Activated naive CD8-positive, alpha-beta T cell treated with anti-CD3 and anti-CD28 coated beads, Interleukin-2, amount 50 U/mL, for 24 hours (primary cell): ENCODE measurements around the gene BTF3L4.
"Not testable (repeated sequence)": the region's sequence is repeated elsewhere in the genome, so short reads cannot be mapped to it uniquely, and the experiment has no call there.

Source experiments
- ATAC-seq: fragments of 150-1000 bp; cut with Tn5 transposase; one replicate; pipeline ENCODE4 v1.10.0; 2021
- DNase-seq: peaks from one replicate; pipeline ENCODE4 v3.0.0; 2021
- H3K27ac Mint-ChIP-seq: one replicate; pipeline ENCODE4 v1.8.0; 2021; ENCODE audit warnings: mild to moderate bottlenecking, mixed read lengths
- H3K27me3 Mint-ChIP-seq: one replicate; pipeline ENCODE4 v1.8.0; 2021; ENCODE audit warnings: mixed read lengths
- H3K36me3 Mint-ChIP-seq: one replicate; pipeline ENCODE4 v1.8.0; 2021; ENCODE audit warnings: low read depth, mixed read lengths
- H3K4me1 Mint-ChIP-seq: one replicate; pipeline ENCODE4 v1.8.0; 2021; ENCODE audit warnings: mixed read lengths
- H3K4me3 Mint-ChIP-seq: one replicate; pipeline ENCODE4 v1.8.0; 2021; ENCODE audit warnings: mild to moderate bottlenecking, moderate library complexity, mixed read lengths
- H3K9me3 Mint-ChIP-seq: one replicate; pipeline ENCODE4 v1.8.0; 2021; ENCODE audit warnings: mixed read lengths

BTF3L4 gene

GRCh38 chr1:52041551-52042185, 14.4 kb upstream of the BTF3L4 start:
- Mint-ChIP-seq H3K4me3 (no peak overlapping the region), H3K4me1 (peaks cover 5% of the 10 kb centered on the region), H3K9me3 (no peaks in the 10 kb centered on the region), H3K36me3 (peaks cover 38% of the 10 kb centered on the region), H3K27me3 (no peaks in the 10 kb centered on the region), H3K27ac (no peak overlapping the region)
- DNase-seq = no peak
- no peak for ATAC-seq

DNA sequence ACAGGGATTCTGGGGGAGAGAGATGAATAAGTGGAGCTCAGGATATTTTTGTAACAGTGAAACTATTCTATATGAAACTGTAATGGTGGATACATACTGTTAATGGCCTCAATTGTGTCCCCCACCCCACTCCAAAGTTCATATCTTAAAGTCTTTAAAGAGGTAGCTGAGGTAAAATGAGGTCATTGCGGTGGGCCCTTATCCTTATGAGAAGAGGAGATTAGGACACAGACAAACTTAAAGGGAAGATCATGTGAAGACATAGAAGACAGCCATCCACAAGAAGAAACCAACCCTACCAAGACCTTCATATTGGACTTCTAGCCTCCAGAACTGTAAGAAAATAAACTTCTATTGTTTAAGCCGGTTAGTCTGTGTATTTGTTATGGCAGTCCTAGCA, 10.9 kb upstream of the BTF3L4 start:
- ATAC-seq (no peak), DNase-seq (no peak)
- peaks cover 8% of the 10 kb centered on the region for H3K4me1 Mint-ChIP-seq
- H3K27ac Mint-ChIP-seq = no peak overlapping the region
- no peak overlapping the region for H3K4me3 Mint-ChIP-seq
- H3K9me3 Mint-ChIP-seq = no peaks in the 10 kb centered on the region
- no peaks in the 10 kb centered on the region for H3K27me3 Mint-ChIP-seq
- peaks cover 40% of the 10 kb centered on the region for H3K36me3 Mint-ChIP-seq

- peaks cover 40% of the 10 kb centered on the region for H3K36me3 Mint-ChIP-seq
- not testable (repeated sequence) for H3K9me3 Mint-ChIP-seq, ATAC-seq, DNase-seq, H3K4me3 Mint-ChIP-seq, H3K27me3 Mint-ChIP-seq, H3K27ac Mint-ChIP-seq
- peaks cover 12% of the 10 kb centered on the region for H3K4me1 Mint-ChIP-seq
Observed at GRCh38 chr1:52045666-52046195, 10.4 kb upstream of the BTF3L4 start.

GRCh38 chr1:52049337-52049736, 6.8 kb upstream of the BTF3L4 start:
- H3K4me3 Mint-ChIP-seq, H3K27ac Mint-ChIP-seq, ATAC-seq, H3K9me3 Mint-ChIP-seq, H3K27me3 Mint-ChIP-seq, DNase-seq: not testable (repeated sequence)
- H3K4me1 Mint-ChIP-seq = peaks cover 31% of the 10 kb centered on the region
- H3K36me3 Mint-ChIP-seq = peaks cover 45% of the 10 kb centered on the region

DNA sequence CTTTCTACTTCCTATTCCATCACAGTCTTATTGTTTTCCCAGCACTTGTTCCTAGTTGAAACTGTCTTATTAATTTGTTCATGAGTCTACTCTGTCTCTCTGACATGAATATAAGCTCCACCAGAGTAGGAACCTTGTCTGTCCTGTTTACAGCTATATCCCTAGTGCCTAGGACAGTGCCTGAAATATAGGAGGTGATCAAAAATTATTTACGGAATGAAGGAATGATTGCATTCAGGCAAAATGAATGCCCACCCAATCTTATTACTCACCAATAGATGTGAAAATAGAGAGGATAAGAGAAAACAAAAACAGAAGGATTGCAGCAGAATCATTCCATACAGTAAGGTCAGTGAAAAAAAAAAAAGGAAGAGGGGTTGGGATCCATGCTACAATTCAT, 2.2 kb upstream of the BTF3L4 start:
- DNase-seq (no peak), ATAC-seq (no peak)
- no peaks in the 10 kb centered on the region for H3K9me3 Mint-ChIP-seq
- H3K27me3 Mint-ChIP-seq = no peaks in the 10 kb centered on the region
- peak overlapping the region; percentile 94 for H3K4me3 Mint-ChIP-seq
- peak overlapping the region; percentile 98 for H3K27ac Mint-ChIP-seq
- H3K36me3 Mint-ChIP-seq = peaks cover 28% of the 10 kb centered on the region
- peaks cover 52% of the 10 kb centered on the region for H3K4me1 Mint-ChIP-seq

GRCh38 chr1:52054496-52055065, 1.5 kb upstream of the BTF3L4 start:
- peaks cover 59% of the 10 kb centered on the region for H3K4me1 Mint-ChIP-seq
- peak overlapping the region; percentile 98 for H3K27ac Mint-ChIP-seq
- DNase-seq = no peak
- ATAC-seq = no peak
- no peaks in the 10 kb centered on the region for H3K27me3 Mint-ChIP-seq
- H3K36me3 Mint-ChIP-seq = peaks cover 33% of the 10 kb centered on the region
- H3K9me3 Mint-ChIP-seq = no peaks in the 10 kb centered on the region
- H3K4me3 Mint-ChIP-seq = peak overlapping the region; percentile 94

DNA sequence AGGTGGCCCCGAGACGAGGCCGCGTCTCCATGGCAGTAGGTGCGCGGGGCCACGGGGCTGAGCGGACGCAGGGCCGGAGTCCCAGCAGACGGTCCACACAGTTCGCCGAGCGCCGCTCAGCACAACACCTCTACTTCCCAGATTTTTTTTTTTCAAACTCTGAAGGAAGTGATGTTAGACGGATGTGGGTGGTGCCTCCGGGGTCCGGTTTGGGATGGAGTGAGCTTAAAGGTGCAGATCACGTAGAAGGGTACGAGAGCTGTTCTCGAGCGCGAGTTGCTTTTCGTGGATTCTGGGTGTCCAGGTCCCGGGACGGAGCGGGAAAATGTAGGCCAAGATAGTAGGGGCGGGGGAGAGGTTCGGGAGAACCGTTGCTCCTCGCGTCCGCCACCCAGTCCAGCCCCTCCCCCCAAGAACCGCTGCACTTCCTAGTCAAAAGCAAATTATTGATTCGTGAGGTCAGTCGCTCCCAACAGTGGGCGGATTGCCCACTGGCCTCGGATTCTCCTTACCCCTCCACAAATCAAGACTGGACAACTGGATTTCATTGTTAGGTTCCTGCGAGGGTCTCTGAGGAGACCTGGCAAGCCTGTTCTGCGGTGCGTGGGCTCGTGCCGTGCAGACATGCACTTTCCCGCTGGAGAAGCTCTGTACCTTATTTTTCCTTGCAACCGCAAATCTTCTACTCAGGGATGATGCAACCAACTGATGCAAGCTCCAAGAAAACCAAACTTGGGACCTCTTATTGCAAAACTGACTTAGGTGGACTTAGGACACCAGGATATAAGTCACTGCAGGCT, 829 bp upstream of the BTF3L4 start, which contains the start of gene TXNDC12:
TXNDC12 (minus strand) TSS at position 126 of the 800 bp plus-strand sequence; CDS start at position 31, 95 bp downstream.
- peaks cover 58% of the 10 kb centered on the region for H3K4me1 Mint-ChIP-seq
- H3K27me3 Mint-ChIP-seq = no peaks in the 10 kb centered on the region
- peak within 1 kb of the TSS; percentile 94 for H3K4me3 Mint-ChIP-seq
- peaks cover 28% of the 10 kb centered on the region for H3K36me3 Mint-ChIP-seq
- ATAC-seq = peak; percentile 66
- peak within 1 kb of the TSS; percentile 98 for H3K27ac Mint-ChIP-seq
- peak; percentile 69 for DNase-seq
- H3K9me3 Mint-ChIP-seq = no peaks in the 10 kb centered on the region

DNA sequence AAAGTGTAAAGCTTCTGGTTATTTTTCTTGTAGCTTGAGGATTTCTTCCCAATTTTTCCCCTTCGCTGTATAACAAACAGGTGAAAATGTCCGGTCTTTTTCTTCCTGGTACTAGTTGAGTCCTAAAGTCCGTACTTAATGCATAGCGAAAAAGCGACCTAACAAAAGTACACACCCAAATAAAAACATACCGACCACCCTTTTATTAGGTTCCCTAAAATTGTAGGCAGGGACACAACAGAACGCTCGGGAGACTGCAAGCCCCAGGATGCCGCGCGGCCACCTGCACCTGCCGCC, 281 bp upstream of the BTF3L4 start:
- Mint-ChIP-seq H3K9me3 (no peaks in the 10 kb centered on the region), H3K4me1 (peaks cover 58% of the 10 kb centered on the region), H3K36me3 (peaks cover 27% of the 10 kb centered on the region), H3K4me3 (peak overlapping the region; percentile 94), H3K27me3 (no peaks in the 10 kb centered on the region), H3K27ac (peak overlapping the region; percentile 98)
- DNase-seq (no peak), ATAC-seq (no peak)

- peak overlapping the region; percentile 98 for H3K27ac Mint-ChIP-seq
- H3K4me3 Mint-ChIP-seq = peak overlapping the region; percentile 94
- no peaks in the 10 kb centered on the region for H3K27me3 Mint-ChIP-seq
- no peaks in the 10 kb centered on the region for H3K9me3 Mint-ChIP-seq
- H3K4me1 Mint-ChIP-seq = peaks cover 53% of the 10 kb centered on the region
- no peak for ATAC-seq
- peaks cover 24% of the 10 kb centered on the region for H3K36me3 Mint-ChIP-seq
- no peak for DNase-seq
Observed at GRCh38 chr1:52056937-52057231, 789 bp downstream of the BTF3L4 start.

DNA sequence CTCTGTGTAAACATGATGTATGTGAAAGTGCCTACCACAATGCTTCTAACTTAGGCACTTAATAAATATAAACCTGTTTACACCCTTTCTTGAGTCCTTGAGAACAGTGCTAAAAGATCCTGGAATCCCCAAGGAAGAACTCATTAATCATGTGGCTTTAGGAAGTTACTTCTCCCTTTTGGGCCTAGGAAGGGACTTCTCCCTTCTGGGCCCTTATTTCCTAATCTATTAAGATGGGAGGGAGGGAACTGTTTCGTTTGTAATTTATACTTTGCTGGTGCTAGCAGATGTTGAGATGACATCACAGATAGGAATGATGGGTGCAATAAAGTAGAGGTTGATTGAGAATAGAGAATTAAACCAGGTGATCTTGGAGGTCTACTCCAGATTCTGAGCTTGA, 1.2 kb downstream of the BTF3L4 start:
- no peaks in the 10 kb centered on the region for H3K27me3 Mint-ChIP-seq
- peak overlapping the region; percentile 98 for H3K27ac Mint-ChIP-seq
- no peaks in the 10 kb centered on the region for H3K9me3 Mint-ChIP-seq
- DNase-seq = no peak
- ATAC-seq = no peak
- peak overlapping the region; percentile 94 for H3K4me3 Mint-ChIP-seq
- H3K36me3 Mint-ChIP-seq = peaks cover 21% of the 10 kb centered on the region
- peaks cover 53% of the 10 kb centered on the region for H3K4me1 Mint-ChIP-seq

DNA sequence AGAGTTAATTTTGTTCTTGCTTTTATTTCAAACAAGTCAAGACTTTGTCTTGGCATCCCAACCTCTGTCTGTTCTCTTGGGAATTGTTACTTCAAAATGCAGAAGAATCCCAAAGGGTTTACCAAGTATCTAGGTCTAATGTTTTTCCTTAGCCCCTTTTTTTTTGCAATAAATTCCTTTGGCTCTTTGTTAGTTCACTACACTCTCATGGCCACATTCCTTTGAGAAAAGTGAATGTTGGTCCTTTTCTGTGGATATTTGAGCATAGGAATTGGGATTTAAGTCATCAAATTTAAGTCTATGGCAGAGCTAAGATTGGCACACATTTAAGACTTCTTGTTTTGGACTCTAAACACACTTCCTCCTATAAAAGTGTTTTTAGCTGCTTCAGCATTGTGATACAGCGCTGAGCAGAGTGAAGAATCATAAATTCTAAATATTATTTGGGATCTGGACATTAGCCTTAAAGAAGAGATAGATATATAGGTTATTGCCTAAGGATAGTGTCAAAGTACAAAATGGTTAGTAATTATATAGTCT, 1.9 kb downstream of the BTF3L4 start:
- H3K27me3 Mint-ChIP-seq = no peaks in the 10 kb centered on the region
- no peak for ATAC-seq
- H3K36me3 Mint-ChIP-seq = peaks cover 16% of the 10 kb centered on the region
- H3K4me1 Mint-ChIP-seq = peaks cover 49% of the 10 kb centered on the region
- H3K27ac Mint-ChIP-seq = no peak overlapping the region
- DNase-seq = no peak
- H3K9me3 Mint-ChIP-seq = no peaks in the 10 kb centered on the region
- peak overlapping the region; percentile 94 for H3K4me3 Mint-ChIP-seq

GRCh38 chr1:52059321-52059720, 3.2 kb downstream of the BTF3L4 start:
- H3K27ac Mint-ChIP-seq = peak overlapping the region; percentile 32
- no peak overlapping the region for H3K4me3 Mint-ChIP-seq
- ATAC-seq (no peak), DNase-seq (no peak)
- peaks cover 39% of the 10 kb centered on the region for H3K4me1 Mint-ChIP-seq
- peaks cover 23% of the 10 kb centered on the region for H3K36me3 Mint-ChIP-seq
- no peaks in the 10 kb centered on the region for H3K9me3 Mint-ChIP-seq
- no peaks in the 10 kb centered on the region for H3K27me3 Mint-ChIP-seq

- ATAC-seq (no peak), DNase-seq (no peak)
- no peak overlapping the region for H3K4me3 Mint-ChIP-seq
- H3K4me1 Mint-ChIP-seq = peaks cover 38% of the 10 kb centered on the region
- peaks cover 28% of the 10 kb centered on the region for H3K36me3 Mint-ChIP-seq
- H3K27me3 Mint-ChIP-seq = no peaks in the 10 kb centered on the region
- no peak overlapping the region for H3K27ac Mint-ChIP-seq
- no peaks in the 10 kb centered on the region for H3K9me3 Mint-ChIP-seq
Observed at GRCh38 chr1:52059888-52060287, 3.8 kb downstream of the BTF3L4 start.

DNA sequence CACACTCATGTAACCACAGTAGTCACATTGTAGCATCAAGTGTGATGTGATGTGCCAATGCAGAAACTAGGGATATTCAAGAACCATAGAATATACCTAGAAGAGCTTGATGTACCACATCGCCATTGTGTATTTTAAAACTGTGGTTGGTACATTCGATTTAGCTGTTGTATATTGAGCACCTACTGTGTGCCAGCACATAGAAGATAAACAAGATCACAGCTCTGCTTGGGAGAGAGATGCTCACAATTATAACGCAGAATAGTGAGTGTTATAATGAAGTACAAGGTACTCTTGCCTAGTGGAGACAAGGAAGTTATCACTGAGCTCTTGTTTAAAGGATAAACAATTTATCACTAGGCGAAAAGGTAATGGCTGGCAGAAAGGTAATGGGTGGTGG, 4.7 kb downstream of the BTF3L4 start:
- H3K27ac Mint-ChIP-seq = no peak overlapping the region
- no peak for DNase-seq
- no peaks in the 10 kb centered on the region for H3K27me3 Mint-ChIP-seq
- H3K4me3 Mint-ChIP-seq = no peak overlapping the region
- H3K4me1 Mint-ChIP-seq = peaks cover 38% of the 10 kb centered on the region
- ATAC-seq = no peak
- H3K9me3 Mint-ChIP-seq = no peaks in the 10 kb centered on the region
- peaks cover 29% of the 10 kb centered on the region for H3K36me3 Mint-ChIP-seq

GRCh38 chr1:52063192-52063591, 7.1 kb downstream of the BTF3L4 start:
- ATAC-seq = no peak

More at GRCh38 chr1:52063192-52063591, 7.1 kb downstream of the BTF3L4 start:
- Mint-ChIP-seq H3K27ac (no peak overlapping the region), H3K9me3 (no peaks in the 10 kb centered on the region), H3K4me1 (peaks cover 22% of the 10 kb centered on the region), H3K4me3 (no peak overlapping the region), H3K36me3 (peaks cover 31% of the 10 kb centered on the region), H3K27me3 (no peaks in the 10 kb centered on the region)
- DNase-seq = no peak
